ENCODE results near the gene COPRS. TPM values are rescaled to one million over a fixed set of nuclear protein-coding genes. Genes with fewer than 3 reads are reported as not detected.
"Not testable (repeated sequence)": the region's sequence is repeated elsewhere in the genome, so short reads cannot be mapped to it uniquely, and the experiment has no call there.

The COPRS gene
- polyA plus RNA-seq, 1 donor = 42.7 TPM

DNA sequence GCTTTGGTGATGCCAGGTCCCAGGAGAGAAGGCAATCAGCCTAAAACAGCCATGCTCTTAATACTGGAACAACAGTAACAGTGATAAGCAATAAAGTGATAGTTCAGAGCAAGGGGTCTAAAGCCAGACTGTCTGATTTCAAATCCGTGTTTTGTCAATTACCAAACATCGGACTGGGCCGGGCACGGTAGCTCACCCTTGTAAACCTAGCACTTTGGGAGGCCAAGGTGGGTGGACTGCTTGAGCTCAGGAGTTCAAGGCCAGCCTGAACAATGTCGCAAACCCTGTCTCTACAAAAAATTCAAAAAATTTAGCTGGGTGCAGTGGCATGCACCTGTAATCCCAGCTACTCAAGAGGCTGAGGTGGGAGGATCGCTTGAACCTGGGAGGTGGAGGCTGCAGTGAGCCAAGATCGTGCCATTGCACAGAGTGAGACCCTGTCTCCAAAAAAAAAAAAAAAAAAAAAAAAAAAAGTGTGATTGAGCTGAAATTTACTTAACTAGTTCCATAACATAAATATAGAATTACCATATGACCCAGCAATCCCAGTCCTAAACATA lies 5.1 kb downstream of the COPRS start:
- no peak for DNase-seq

- DNase-seq = no peak
Observed at GRCh38 chr17:31845291-31845690, 13.8 kb downstream of the COPRS start.

- no peak for DNase-seq
Observed at GRCh38 chr17:31843070-31843745, 15.8 kb downstream of the COPRS start.

GRCh38 chr17:31842195-31843069 lies 16.6 kb downstream of the COPRS start:
- DNase-seq = peak; percentile 78

DNA sequence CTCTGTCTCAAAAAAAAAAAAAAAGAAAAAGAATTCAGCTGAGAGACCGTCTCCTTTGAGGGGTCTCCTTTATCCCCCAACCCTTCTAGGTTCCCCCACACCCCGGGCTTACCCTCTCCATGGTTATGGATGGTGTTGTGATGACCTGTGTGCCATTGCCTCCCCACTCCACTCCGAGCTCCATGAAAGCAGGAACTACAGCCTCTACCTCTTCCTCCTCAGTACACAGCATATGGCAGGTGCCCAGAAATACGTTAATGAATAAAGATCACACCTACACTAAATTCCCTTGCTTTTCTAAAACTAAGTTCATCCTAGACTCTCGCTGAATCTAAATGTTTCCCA lies 17.2 kb downstream of the COPRS start:
- no peak for DNase-seq

GRCh38 chr17:31838636-31839225 lies 20.3 kb downstream of the COPRS start:
- DNase-seq = no peak

GRCh38 chr17:31835984-31836383 lies 23.1 kb downstream of the COPRS start:
- no peak for DNase-seq

DNA sequence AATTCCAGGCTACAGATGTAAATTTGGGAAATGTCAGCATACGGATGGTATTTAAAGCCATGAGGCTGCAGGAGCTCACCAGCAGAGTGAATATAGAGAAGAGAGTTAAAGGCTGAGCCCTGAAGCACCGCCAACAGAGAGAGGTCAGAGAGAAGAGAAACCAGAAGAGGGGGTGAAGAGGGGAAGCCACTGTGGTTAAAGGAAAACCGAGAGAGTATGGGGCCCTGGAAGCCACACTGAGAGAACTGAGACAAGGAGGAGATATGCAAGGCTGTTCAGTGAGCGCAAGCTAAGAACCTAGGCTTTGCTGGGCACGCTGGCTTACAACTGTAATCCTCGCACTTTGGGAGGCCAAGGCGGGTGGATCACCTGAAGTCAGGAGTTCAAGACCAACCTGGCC lies 24.6 kb downstream of the COPRS start:
- no peak for DNase-seq

DNA sequence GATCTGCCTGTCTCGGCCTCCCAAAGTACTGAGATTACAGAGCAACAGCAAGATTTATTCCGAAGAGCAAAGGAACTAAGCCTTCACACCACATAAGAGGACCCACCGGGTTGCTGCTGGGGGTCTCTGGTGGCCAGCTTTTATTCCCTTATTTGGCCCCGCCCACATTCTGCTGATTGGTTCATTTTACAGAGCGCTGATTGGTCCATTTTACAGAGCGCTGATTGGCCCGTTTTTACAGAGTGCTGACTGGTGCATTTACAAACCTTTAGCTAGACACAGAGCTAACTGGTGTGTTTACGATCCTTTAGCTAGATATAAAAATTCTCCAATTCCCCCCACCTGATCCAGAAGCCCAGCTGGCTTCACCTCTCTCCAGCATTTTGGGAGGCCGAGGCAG lies 26.3 kb downstream of the COPRS start:
- DNase-seq = no peak

- DNase-seq = no peak
Observed at GRCh38 chr17:31830971-31831858, 27.8 kb downstream of the COPRS start.

- no peak for DNase-seq
Observed at GRCh38 chr17:31829649-31830048, 29.4 kb downstream of the COPRS start.

- not testable (repeated sequence) for DNase-seq
Observed at GRCh38 chr17:31828955-31829354, 30.1 kb downstream of the COPRS start.

DNA sequence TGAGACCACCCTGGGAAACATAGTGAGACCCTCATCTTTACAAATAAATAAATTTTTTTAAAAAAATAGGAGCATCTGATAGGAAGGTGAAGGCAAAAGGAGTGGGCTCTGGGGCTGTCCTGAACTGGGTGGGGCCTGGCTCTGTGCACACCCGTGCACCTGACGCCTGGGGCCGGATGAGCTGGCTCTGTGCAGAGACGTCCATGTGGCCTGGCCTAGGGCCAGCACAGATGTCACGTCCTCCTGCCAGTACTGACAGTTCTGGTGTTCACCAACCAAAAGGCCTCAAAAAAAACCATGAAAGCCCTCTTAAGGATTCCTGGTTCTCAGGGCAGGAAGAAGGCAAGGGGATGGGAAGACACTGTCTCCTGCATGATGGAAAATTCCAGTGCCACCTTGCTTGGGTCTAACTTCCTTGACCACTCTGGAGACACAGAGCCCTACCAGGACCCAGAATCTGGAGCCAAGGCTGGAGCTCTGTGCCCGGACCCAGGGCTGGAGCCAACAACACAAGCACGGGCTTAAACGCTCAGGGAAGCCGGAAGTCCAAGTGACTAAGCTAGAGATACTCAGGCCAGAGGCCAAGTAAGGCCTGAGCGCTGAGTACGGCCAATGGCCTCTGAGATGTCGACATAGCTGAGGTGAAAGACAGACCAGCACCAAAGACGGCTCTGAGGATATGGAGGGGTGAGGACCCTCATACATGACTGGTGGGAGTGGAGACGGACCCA lies 32.9 kb downstream of the COPRS start:
- DNase-seq = no peak

GRCh38 chr17:31824766-31825360 lies 34.2 kb downstream of the COPRS start:
- DNase-seq = no peak

- no peak for DNase-seq
Observed at GRCh38 chr17:31823014-31823413, 36.0 kb downstream of the COPRS start.

DNA sequence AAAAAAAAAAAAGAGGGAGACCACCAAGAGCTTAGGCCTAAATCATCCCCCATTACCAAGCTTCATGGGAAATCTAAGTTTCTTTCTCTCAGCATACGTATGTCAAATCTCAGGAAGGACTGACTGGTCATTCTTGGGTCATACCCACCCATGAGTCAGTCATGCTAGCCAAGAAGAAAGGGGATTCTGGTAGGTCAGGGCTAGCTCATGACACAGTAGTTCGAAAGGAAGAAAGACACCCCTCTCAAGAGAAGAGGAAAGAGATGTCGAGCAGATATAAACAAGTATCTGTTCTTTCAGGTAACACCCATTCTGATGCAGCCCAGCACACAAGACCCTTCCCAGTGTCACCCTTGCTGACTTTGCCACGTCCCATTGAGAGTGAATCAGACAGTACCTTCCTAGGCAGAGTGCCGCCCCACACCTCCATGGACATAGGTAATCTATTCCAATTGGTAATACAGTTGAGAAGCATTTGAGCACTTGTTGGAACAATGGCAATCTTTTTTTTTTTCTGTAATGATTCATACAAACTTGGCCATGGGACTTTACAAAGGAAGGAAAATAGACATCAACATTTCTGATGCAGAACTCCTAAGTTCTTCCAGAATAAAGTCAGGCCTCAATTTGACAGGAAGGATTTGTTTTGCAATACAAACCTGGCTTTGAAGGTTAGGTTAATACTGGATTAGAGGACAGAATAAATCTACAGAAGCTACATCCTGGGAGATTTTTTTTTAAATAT lies 38.2 kb downstream of the COPRS start:
- DNase-seq = no peak

GRCh38 chr17:31819578-31819977 lies 39.5 kb downstream of the COPRS start:
- DNase-seq = no peak

DNA sequence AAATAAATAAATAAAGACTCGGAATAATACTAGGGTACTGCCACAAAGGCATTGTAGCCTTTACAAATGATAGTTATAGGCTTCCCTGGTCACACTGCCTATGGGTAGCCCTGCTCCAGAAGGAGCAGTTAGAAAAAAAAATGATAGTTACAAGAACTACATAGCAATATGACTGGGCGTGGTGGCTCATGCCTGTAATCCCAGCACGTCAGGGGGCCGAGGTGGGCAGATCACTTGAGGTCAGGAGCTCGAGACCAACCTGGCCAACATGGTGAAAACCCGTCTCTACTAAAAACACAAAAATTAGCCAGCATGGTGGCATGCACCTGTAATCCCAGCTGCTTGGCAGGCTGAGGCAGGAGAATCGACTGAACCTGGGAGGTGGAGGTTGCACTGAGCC lies 40.2 kb downstream of the COPRS start:
- DNase-seq = not testable (repeated sequence)

- DNase-seq = no peak
Observed at GRCh38 chr17:31815212-31815730, 43.8 kb downstream of the COPRS start.

DNA sequence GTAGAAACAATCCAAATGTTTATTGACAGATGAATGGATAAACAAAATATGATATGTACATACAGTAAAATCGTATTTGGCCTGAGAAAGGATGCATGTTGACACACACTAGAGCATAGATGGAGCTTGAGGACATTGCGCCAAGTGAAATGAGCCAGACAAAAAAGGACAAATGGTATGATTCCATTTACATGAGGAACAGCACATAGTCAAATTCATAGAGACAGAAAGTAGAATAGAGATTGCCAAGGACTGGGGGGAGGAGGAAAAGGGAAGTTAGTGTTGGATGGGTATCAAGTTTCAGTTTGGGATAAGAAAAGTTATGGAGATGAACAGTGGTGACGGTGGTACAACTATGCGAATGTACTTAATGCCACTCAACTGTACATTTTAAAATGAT lies 47.9 kb downstream of the COPRS start:
- no peak for DNase-seq
